ENCODE measurements around the gene ZBTB4.

Gene ZBTB4, protein sequence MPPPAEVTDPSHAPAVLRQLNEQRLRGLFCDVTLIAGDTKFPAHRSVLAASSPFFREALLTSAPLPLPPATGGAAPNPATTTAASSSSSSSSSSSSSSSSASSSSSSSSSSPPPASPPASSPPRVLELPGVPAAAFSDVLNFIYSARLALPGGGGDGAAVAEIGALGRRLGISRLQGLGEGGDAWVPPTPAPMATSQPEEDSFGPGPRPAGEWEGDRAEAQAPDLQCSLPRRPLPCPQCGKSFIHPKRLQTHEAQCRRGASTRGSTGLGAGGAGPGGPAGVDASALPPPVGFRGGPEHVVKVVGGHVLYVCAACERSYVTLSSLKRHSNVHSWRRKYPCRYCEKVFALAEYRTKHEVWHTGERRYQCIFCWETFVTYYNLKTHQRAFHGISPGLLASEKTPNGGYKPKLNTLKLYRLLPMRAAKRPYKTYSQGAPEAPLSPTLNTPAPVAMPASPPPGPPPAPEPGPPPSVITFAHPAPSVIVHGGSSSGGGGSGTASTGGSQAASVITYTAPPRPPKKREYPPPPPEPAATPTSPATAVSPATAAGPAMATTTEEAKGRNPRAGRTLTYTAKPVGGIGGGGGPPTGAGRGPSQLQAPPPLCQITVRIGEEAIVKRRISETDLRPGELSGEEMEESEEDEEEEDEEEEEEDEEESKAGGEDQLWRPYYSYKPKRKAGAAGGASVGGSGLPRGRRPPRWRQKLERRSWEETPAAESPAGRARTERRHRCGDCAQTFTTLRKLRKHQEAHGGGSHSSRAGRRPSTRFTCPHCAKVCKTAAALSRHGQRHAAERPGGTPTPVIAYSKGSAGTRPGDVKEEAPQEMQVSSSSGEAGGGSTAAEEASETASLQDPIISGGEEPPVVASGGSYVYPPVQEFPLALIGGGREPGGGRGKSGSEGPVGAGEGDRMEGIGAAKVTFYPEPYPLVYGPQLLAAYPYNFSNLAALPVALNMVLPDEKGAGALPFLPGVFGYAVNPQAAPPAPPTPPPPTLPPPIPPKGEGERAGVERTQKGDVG

DNA sequence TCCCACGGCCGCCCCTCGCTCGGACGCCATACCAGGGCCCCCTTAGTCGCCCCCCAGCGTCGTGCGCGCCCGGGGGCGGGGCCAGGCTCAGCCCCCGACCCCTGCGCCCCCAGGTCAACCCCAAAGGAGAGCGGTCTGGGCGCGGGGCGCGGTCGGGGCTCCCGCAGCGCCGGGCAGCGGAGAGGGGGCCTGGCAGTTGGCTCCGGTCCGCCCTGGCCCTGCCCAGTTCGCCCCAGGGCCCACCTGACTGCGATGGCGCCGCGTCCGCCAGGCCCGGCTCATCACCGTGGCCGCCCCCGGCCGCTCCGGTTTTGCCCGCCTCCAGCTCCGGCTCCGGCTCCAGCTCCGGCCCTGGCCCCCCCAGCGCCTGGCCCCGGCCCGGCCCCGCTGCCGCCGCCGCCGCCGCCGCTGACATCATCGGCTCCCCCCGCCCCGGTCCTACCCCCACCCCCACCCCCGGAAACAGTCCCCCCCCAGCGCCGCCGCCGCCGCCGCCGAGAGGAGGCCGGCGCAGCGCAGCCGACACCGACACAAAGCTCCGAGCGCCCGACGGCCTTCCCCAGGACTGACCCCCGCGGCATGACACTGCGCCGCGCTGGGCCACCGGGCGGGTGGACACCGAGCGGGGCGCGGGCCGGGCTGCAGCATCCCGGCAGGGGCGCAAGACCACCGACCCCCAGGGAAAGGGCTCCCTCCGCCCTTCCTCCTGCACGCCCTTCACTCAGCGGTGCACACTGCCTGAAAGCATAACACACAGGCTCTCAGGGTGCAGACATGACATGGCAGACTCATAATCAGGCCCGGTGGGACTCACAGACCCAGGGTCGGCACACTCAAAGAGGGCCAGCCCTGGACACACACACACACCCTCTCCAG is at the start of gene ZBTB4:
TSS of gene ZBTB4 (minus strand) at position 419 of the 876 bp plus-strand sequence. CDS start 12,830 bp downstream, outside the sequence.
- H3K4me1 Mint-ChIP-seq, result peaks cover 67% of the 10 kb centered on the region
- H3K36me3 Mint-ChIP-seq, result peaks cover 18% of the 10 kb centered on the region
- H3K9me3 Mint-ChIP-seq, result no peaks in the 10 kb centered on the region
- peak within 1 kb of the TSS; percentile 95 for H3K27ac Mint-ChIP-seq
- H3K27me3 Mint-ChIP-seq, result no peaks in the 10 kb centered on the region
- CTCF ChIA-PET, result interaction anchor here (0.8 to 3.9 kb wide), 3 partner anchors 43 to 124 kb away, joined by 3 to 19 read pairs (median 3); partner anchors contain the start of gene TMEM102
- peak; percentile 72 for DNase-seq
- H3K4me3 Mint-ChIP-seq, result peak within 1 kb of the TSS; percentile 90

DNA sequence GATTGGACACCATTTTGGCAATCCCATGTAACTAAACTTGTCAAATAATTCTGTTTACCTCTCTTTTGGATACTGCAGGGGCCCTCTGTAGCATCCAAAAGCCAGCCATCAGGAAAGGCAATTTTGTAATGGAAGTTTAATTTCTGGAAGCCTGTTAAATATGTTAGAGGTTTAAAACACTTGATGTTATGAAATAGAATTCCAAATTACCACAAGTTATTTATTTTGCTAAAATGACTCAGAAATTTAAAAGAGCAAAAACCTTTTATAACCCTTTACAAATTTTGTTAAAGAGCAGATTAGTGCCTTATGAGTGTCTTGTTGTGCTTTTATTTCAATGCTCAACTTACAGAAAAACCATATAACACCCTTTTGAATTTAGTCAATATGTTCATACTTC is 49.4 kb upstream of the ZBTB4 start:
- no peak for DNase-seq
- CTCF ChIA-PET, result no interaction called here
- Mint-ChIP-seq H3K27ac (no peak overlapping the region), H3K4me3 (no peak overlapping the region), H3K4me1 (no peaks in the 10 kb centered on the region), H3K36me3 (peaks cover 13% of the 10 kb centered on the region), H3K9me3 (peaks cover 22% of the 10 kb centered on the region), H3K27me3 (peaks cover 6% of the 10 kb centered on the region)

DNA sequence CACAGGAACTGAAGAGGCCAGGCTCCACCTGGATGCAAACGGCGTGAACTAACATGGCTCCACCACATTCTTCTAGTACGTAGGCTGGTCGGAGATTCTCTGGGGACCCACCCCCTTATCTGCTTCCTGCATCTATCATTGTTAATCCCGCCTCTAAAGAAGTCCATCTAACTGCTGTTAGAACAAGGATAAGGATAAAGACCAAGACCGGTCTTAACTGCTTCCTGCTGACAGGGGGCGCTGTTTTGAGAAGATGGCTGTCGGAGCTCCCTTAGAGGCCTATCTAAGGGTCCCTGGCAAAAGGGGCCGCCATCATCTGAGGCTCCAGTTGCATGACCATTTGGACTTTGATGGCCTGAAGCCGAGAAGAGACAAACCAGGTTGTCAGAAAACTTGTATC is 43.6 kb upstream of the ZBTB4 start:
- CTCF ChIA-PET, result interaction anchor here (0.9 to 5.1 kb wide), 10 partner anchors 9 to 193 kb away, joined by 3 to 26 read pairs (median 5); partner anchors contain the start of genes SENP3, SOX15 and TNFSF13
- peaks cover 11% of the 10 kb centered on the region for H3K9me3 Mint-ChIP-seq
- H3K36me3 Mint-ChIP-seq, result peaks cover 7% of the 10 kb centered on the region
- H3K27ac Mint-ChIP-seq, result no peak overlapping the region
- no peak overlapping the region for H3K4me3 Mint-ChIP-seq
- H3K4me1 Mint-ChIP-seq, result peaks cover 4% of the 10 kb centered on the region
- peaks cover 6% of the 10 kb centered on the region for H3K27me3 Mint-ChIP-seq
- peak; percentile 58 for DNase-seq

DNA sequence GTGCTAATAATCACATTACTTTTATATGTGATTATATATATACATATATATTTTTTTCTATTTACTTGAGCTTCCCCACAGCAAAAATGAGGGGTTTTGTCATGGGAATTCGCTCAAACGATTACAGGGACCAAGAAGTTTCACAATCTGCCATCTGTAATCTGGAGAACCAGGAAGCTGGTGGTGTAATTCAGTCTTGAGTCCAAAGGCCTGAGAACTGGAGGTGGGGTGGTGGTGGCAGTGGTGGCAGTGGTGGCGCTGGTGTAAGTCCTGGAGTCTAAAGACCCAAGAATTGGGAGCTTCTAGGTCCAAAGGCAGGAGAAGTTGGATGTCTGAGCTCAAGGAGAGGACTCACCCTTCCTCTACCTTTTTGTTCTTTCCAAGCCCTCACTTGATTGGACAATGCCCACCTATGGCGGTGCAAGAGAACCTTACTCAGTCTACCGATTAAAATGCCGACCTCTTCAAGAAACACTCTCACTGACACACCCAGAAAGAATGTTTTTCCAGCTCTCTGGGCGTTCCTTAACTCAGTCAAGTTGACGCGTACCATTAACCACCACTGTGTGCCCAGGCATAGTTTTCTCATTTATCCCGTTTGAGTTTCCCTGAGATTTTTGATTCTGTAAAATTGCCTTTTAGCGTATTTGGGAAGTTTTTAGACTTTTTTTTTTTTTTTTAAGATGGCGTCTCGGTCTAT is 36.6 kb upstream of the ZBTB4 start:
- DNase-seq, result no peak
- Mint-ChIP-seq H3K27me3 (no peaks in the 10 kb centered on the region), H3K4me3 (no peak overlapping the region), H3K9me3 (no peaks in the 10 kb centered on the region), H3K36me3 (peaks cover 25% of the 10 kb centered on the region), H3K27ac (no peak overlapping the region), H3K4me1 (peaks cover 2% of the 10 kb centered on the region)
- CTCF ChIA-PET, result interaction anchor here (0.9 to 5.8 kb wide), 12 partner anchors 8 to 172 kb away, joined by 3 to 157 read pairs (median 8); partner anchors contain the start of genes SENP3, SOX15, TNFSF12 and TNFSF13

DNA sequence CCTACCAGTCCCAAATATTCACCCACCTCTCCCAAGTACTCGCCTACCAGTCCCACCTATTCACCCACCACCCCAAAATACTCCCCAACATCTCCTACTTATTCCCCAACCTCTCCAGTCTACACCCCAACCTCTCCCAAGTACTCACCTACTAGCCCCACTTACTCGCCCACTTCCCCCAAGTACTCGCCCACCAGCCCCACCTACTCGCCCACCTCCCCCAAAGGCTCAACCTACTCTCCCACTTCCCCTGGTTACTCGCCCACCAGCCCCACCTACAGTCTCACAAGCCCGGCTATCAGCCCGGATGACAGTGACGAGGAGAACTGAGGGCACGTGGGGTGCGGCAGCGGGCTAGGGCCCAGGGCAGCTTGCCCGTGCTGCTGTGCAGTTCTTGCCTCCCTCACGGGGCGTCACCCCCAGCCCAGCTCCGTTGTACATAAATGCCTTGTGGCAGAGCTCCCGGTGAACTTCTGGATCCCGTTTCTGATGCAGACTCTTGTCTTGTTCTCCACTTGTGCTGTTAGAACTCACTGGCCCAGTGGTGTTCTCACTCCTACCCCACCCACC is 34.5 kb upstream of the ZBTB4 start:
- H3K27ac Mint-ChIP-seq, result no peak overlapping the region
- H3K4me1 Mint-ChIP-seq, result peaks cover 2% of the 10 kb centered on the region
- H3K9me3 Mint-ChIP-seq, result no peaks in the 10 kb centered on the region
- no peak overlapping the region for H3K4me3 Mint-ChIP-seq
- no peak for DNase-seq
- peaks cover 39% of the 10 kb centered on the region for H3K36me3 Mint-ChIP-seq
- CTCF ChIA-PET, result interaction anchor here (0.7 to 5.8 kb wide), 16 partner anchors 10 to 203 kb away, joined by 3 to 157 read pairs (median 6); partner anchors contain the start of genes DNAH2, SENP3, SOX15 and TNFSF12
- H3K27me3 Mint-ChIP-seq, result no peaks in the 10 kb centered on the region

DNA sequence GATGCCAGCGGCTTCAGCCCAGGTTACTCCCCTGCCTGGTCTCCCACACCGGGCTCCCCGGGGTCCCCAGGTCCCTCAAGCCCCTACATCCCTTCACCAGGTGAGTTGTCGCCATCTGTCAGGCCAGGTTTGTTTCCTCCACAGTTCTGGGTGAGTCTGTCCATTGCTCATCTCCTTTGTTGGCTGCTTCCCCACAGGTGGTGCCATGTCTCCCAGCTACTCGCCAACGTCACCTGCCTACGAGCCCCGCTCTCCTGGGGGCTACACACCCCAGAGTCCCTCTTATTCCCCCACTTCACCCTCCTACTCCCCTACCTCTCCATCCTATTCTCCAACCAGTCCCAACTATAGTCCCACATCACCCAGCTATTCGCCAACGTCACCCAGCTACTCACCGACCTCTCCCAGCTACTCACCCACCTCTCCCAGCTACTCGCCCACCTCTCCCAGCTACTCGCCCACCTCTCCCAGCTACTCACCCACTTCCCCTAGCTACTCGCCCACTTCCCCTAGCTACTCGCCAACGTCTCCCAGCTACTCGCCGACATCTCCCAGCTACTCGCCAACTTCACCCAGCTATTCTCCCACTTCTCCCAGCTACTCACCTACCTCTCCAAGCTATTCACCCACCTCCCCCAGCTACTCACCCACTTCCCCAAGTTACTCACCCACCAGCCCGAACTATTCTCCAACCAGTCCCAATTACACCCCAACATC is 33.6 kb upstream of the ZBTB4 start:
- Mint-ChIP-seq H3K36me3 (peaks cover 48% of the 10 kb centered on the region), H3K27ac (no peak overlapping the region), H3K27me3 (no peaks in the 10 kb centered on the region), H3K4me3 (no peak overlapping the region), H3K9me3 (no peaks in the 10 kb centered on the region), H3K4me1 (peaks cover 2% of the 10 kb centered on the region)
- DNase-seq, result no peak
- CTCF ChIA-PET, result interaction anchor here (0.7 to 5.8 kb wide), 10 partner anchors 8 to 175 kb away, joined by 3 to 157 read pairs (median 12); partner anchors contain the start of genes SENP3, SOX15, TNFSF13 and TP53

DNA sequence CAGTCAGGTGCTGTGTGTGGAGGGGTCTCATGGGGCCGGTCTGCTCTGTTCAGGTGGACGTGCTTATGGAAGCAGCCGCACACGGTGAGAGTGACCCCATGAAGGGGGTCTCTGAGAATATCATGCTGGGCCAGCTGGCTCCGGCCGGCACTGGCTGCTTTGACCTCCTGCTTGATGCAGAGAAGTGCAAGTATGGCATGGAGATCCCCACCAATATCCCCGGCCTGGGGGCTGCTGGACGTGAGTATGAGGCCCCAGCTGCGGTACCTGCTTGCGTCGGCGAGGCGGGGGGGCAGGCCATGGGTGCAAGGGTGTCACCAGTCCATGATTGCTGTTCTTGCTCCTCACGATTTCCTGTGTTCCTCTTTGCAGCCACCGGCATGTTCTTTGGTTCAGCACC is 32.7 kb upstream of the ZBTB4 start:
- H3K27ac Mint-ChIP-seq, result no peak overlapping the region

DNA sequence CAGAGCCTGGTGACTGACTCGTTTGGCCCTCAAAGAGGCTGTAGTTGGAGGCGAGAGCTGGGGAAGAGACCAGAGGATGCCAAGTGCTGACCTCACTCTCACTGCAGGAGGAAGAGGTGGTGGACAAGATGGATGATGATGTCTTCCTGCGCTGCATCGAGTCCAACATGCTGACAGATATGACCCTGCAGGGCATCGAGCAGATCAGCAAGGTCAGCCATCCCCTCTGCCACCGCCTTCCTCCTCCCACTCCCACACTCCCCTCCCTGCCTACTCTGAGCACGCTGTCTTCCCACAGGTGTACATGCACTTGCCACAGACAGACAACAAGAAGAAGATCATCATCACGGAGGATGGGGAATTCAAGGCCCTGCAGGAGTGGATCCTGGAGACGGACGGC is 31.7 kb upstream of the ZBTB4 start:
- H3K9me3 Mint-ChIP-seq, result no peaks in the 10 kb centered on the region
- CTCF ChIA-PET, result interaction anchor here (5.8 kb wide), 1 partner anchor 48 kb away, joined by 157 read pairs; the partner anchor contains the start of genes SENP3 and TNFSF13
- peaks cover 63% of the 10 kb centered on the region for H3K36me3 Mint-ChIP-seq
- H3K27ac Mint-ChIP-seq, result no peak overlapping the region
- peaks cover 2% of the 10 kb centered on the region for H3K4me1 Mint-ChIP-seq
- DNase-seq, result no peak
- H3K27me3 Mint-ChIP-seq, result no peaks in the 10 kb centered on the region
- no peak overlapping the region for H3K4me3 Mint-ChIP-seq

More for the DNA sequence above, 32.7 kb upstream of the ZBTB4 start:
- no peak for DNase-seq
- Mint-ChIP-seq H3K27me3 (no peaks in the 10 kb centered on the region), H3K4me1 (peaks cover 2% of the 10 kb centered on the region), H3K36me3 (peaks cover 54% of the 10 kb centered on the region), H3K9me3 (no peaks in the 10 kb centered on the region), H3K4me3 (no peak overlapping the region)
- CTCF ChIA-PET, result interaction anchor here (4.3 to 5.8 kb wide), 2 partner anchors 12 to 47 kb away, joined by 26 to 157 read pairs; partner anchors contain the start of genes SENP3 and TNFSF13

DNA sequence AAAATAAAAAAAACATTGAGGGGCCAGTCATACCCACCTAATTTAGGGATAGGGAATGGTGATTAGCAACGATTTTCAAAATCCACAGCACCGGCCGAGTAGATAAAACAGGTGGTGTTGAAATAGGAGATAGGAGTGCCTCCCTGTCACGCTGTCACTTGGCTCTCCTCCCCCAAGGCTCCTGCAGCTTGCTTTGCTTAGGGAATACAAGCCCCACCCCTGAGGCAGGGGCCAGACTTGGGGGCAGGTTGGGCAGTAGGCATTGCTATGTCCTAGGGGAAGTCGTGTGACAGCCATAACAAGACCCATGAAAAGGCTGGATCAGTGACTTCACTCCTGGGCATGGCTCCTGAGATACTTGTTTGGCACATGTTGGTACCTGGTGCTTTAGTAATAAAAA is 30.5 kb upstream of the ZBTB4 start:
- Mint-ChIP-seq H3K4me3 (no peak overlapping the region), H3K27me3 (no peaks in the 10 kb centered on the region), H3K27ac (no peak overlapping the region), H3K9me3 (no peaks in the 10 kb centered on the region), H3K36me3 (peaks cover 69% of the 10 kb centered on the region), H3K4me1 (peaks cover 2% of the 10 kb centered on the region)
- CTCF ChIA-PET, result interaction anchor here (1.6 to 3.1 kb wide), 2 partner anchors 51 to 73 kb away, joined by 3 to 12 read pairs; partner anchors contain the start of gene SENP3
- DNase-seq, result no peak

DNA sequence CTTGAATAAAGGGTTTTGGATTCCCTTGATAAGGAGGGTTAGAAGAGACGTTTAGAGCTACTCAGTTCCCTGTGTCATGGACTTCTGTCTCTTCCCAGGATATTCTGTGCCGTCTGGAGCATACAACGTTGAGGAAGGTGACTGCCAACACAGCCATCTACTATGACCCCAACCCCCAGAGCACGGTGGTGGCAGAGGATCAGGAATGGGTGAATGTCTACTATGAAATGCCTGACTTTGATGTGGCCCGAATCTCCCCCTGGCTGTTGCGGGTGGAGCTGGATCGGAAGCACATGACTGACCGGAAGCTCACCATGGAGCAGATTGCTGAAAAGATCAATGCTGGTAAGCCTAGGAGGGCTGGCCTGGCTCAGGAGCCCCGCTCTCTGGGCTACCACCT is 29.4 kb upstream of the ZBTB4 start:
- H3K27ac Mint-ChIP-seq, result no peak overlapping the region
- H3K4me3 Mint-ChIP-seq, result no peak overlapping the region
- H3K36me3 Mint-ChIP-seq, result peaks cover 71% of the 10 kb centered on the region
- DNase-seq, result no peak
- H3K27me3 Mint-ChIP-seq, result no peaks in the 10 kb centered on the region
- H3K9me3 Mint-ChIP-seq, result no peaks in the 10 kb centered on the region
- CTCF ChIA-PET, result interaction anchor here (1.2 to 3.1 kb wide), 3 partner anchors 14 to 72 kb away, joined by 3 to 12 read pairs (median 4); partner anchors contain the start of gene SENP3
- H3K4me1 Mint-ChIP-seq, result no peaks in the 10 kb centered on the region

DNA sequence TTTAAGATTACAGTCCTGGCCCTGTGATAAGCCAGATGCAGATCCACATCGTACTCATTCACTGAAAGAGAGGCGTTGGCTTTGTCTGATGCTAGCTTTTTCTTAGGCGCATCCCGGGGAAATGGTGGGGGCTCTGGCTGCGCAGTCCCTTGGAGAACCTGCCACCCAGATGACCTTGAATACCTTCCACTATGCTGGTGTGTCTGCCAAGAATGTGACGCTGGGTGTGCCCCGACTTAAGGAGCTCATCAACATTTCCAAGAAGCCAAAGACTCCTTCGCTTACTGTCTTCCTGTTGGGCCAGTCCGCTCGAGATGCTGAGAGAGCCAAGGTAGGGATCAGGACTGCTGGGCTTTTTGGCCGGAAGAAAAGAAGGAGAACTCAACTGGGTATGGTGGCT is 28.7 kb upstream of the ZBTB4 start:
- CTCF ChIA-PET, result interaction anchor here (1.2 to 3.1 kb wide), 4 partner anchors 15 to 152 kb away, joined by 3 to 12 read pairs (median 4); partner anchors contain the start of gene SENP3
- Mint-ChIP-seq H3K27ac (no peak overlapping the region), H3K4me3 (no peak overlapping the region), H3K4me1 (no peaks in the 10 kb centered on the region), H3K9me3 (no peaks in the 10 kb centered on the region), H3K27me3 (no peaks in the 10 kb centered on the region), H3K36me3 (peaks cover 71% of the 10 kb centered on the region)
- no peak for DNase-seq
